CD4-positive, CD25-positive, alpha-beta regulatory T cell (primary cell): ENCODE measurements around the gene BCOR. TPM values are rescaled to one million over a fixed set of nuclear protein-coding genes. Genes with fewer than 3 reads are reported as not detected.

Experiments
- ATAC-seq, 2 donors: fragments of 150-1000 bp; cut with Tn5 transposase; one replicate each; pipeline ENCODE4 v1.10.0; 2021; ENCODE audit warnings: low read depth in 2 of 2, moderate number of reproducible peaks in 2 of 2, moderate library complexity in 1 of 2
- DNase-seq, 3 donors: peaks; one replicate each; pipeline versions ENCODE4 v3.0.0 to v3.0.0-alpha.2; 2012 to 2022; ENCODE audit warnings: mixed read lengths in 1 of 3
- H3K27ac ChIP-seq: one replicate; pipeline ENCODE4 v1.7.0; 2013; ENCODE audit warnings: mild to moderate bottlenecking, low read length; ENCODE audit not compliant: insufficient read depth, poor library complexity, severe bottlenecking
- H3K27me3 ChIP-seq: one replicate; pipeline ENCODE4 v1.7.0; 2013; ENCODE audit warnings: low read length; ENCODE audit not compliant: control insufficient read depth, insufficient read depth
- H3K36me3 ChIP-seq: one replicate; pipeline ENCODE4 v1.7.0; 2013; ENCODE audit warnings: mild to moderate bottlenecking, low read length, moderate library complexity; ENCODE audit not compliant: control insufficient read depth, insufficient read depth
- H3K4me1 ChIP-seq: 2 replicates; pipeline ENCODE4 v1.7.0; 2013; ENCODE audit warnings: mild to moderate bottlenecking, low read length; ENCODE audit not compliant: insufficient read depth, control insufficient read depth, poor library complexity, severe bottlenecking
- H3K4me3 ChIP-seq: one replicate; pipeline ENCODE4 v1.7.0; 2013; ENCODE audit warnings: low read depth, mild to moderate bottlenecking, low read length, moderate library complexity
- H3K9me3 ChIP-seq, 2 experiments: 1 replicate in 1 of 2; 2 replicates in 1 of 2; pipeline ENCODE4 v1.7.0; 2013; ENCODE audit warnings: low read length in 2 of 2, mild to moderate bottlenecking in 1 of 2, moderate library complexity in 1 of 2; ENCODE audit not compliant: control insufficient read depth in 2 of 2
- H3K27ac Mint-ChIP-seq, 3 donors: one replicate each; pipeline ENCODE4 v1.8.0; 2020 to 2022; ENCODE audit warnings: mild to moderate bottlenecking in 3 of 3, mixed read lengths in 3 of 3, moderate library complexity in 2 of 3
- H3K27me3 Mint-ChIP-seq: one replicate; pipeline ENCODE4 v1.8.0; 2022; ENCODE audit warnings: mild to moderate bottlenecking, mixed read lengths
- H3K36me3 Mint-ChIP-seq: one replicate; pipeline ENCODE4 v1.8.0; 2020; ENCODE audit warnings: mixed read lengths
- H3K4me1 Mint-ChIP-seq, 4 donors: one replicate each; pipeline ENCODE4 v1.8.0; 2020 to 2022; ENCODE audit warnings: mixed read lengths in 4 of 4, mild to moderate bottlenecking in 1 of 4
- H3K4me3 Mint-ChIP-seq, 4 donors: one replicate each; pipeline ENCODE4 v1.8.0; 2020 to 2022; ENCODE audit warnings: mild to moderate bottlenecking in 4 of 4, mixed read lengths in 4 of 4, moderate library complexity in 3 of 4
- H3K9me3 Mint-ChIP-seq, 7 donors: one replicate each; pipeline ENCODE4 v1.8.0; 2020 to 2022; ENCODE audit warnings: mixed read lengths in 7 of 7, mild to moderate bottlenecking in 3 of 7, moderate library complexity in 2 of 7
- polyA plus RNA-seq, 4 donors: library from polyadenylated mRNA; unstranded; fragments of 300-500 nt; fragmentation: Illumina TruSeq; gene quantifications; one replicate each; pipeline ENCODE4 v1.2.3, GENCODE V29; 2021
- total RNA-seq: library from RNA; stranded (reverse); gene quantifications from one replicate; pipeline ENCODE4 v1.2.3, GENCODE V29; 2022

The BCOR gene
- total and polyA plus RNA-seq, 5 donors from 2014 or later: 2.5 to 38.0 (median 3.8) TPM

- Mint-ChIP-seq H3K4me1 (peaks cover 0 to 42% (median 17%) of the 10 kb centered on the region in 4 donors), H3K36me3 (no peaks in the 10 kb centered on the region), H3K9me3 (peaks cover 0 to 1% (median 0%) of the 10 kb centered on the region in 7 donors), H3K27me3 (no peaks in the 10 kb centered on the region), H3K27ac (peak overlapping the region in 2 of 3 donors; percentile 17 to 41), H3K4me3 (peak overlapping the region in 2 of 4 donors; percentile 22 to 26)
- Histone ChIP-seq H3K36me3 (peaks cover 16% of the 10 kb centered on the region), H3K9me3 (no peaks in the 10 kb centered on the region), H3K27ac (no peak overlapping the region), H3K4me1 (peaks cover 11% of the 10 kb centered on the region), H3K4me3 (no peak overlapping the region), H3K27me3 (no peaks in the 10 kb centered on the region)
- ATAC-seq (no peak), DNase-seq (no peak)
These were observed 19.1 kb downstream of the BCOR start for GRCh38 chrX:40078489-40079227.

DNA sequence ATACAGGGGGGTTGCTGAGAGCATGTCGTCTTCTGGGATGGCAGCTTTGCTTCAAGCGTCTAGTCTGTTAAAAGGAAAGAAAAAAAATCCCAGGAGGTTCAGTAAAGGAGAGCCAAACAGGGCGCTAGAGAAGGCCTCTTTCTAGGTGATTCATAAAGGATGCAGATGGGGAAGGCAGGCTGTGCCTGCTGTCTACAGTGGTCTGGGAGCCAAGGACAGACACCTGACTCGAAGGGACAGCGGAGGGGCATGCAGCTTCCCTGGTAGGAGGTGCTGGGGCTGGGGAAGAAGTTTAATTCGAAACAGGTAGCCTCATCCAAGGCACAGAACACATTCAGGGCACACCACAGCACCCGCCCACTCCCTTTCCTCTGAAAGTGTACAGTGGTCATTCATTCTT lies 19.9 kb downstream of the BCOR start:
- peaks cover 0 to 1% (median 0%) of the 10 kb centered on the region in 7 donors for H3K9me3 Mint-ChIP-seq
- H3K27ac Mint-ChIP-seq: peak overlapping the region in 1 of 3 donors; percentile 51
- no peak overlapping the region for H3K27ac ChIP-seq
- H3K4me3 Mint-ChIP-seq: peak overlapping the region in 1 of 4 donors; percentile 22
- no peak overlapping the region for H3K4me3 ChIP-seq
- ATAC-seq (no peak), DNase-seq (no peak)
- peaks cover 3% of the 10 kb centered on the region for H3K36me3 Mint-ChIP-seq
- H3K4me1 ChIP-seq: peaks cover 4% of the 10 kb centered on the region
- peaks cover 24% of the 10 kb centered on the region for H3K36me3 ChIP-seq
- no peaks in the 10 kb centered on the region for H3K27me3 ChIP-seq
- peaks cover 0 to 44% (median 17%) of the 10 kb centered on the region in 4 donors for H3K4me1 Mint-ChIP-seq
- H3K9me3 ChIP-seq: no peaks in the 10 kb centered on the region
- H3K27me3 Mint-ChIP-seq: no peaks in the 10 kb centered on the region

DNA sequence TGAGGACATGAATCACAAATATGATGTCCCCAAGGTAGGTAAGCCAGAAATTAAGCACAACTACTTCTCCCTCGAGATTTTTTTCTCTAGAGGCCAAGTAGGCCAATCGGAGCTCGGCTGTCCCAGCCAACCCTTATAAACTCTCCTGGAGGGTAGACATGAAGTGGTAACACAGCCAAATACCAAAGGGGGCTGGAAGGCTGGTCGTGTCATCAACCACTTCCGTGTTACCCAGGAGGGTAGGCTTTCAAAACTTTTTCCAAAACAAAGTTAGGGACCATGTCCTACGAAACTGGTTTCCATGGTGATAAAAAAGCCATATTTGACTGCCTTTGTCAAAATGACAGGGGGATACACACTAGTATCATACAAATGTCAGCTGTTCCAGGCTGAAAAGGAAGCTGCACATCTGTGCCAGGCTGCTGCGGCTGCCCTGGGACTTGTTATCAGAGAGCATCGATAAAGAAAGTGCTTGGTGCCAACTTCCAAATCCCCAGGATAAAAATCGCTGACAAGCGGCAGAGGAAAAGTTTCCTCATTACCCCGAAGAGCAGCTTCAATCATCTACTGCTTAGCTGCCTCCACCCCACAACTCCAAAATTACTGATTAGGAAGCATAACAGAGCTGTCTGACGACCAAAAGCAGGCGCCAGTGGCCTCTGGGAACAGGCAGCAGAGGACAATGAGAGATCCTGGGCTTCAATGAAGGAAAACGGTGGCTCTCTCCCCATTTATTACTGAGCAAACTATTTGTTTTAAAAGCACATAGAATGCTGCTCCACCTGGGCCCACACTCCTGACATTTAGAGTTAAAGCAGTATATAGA lies 20.8 kb downstream of the BCOR start:
- Mint-ChIP-seq H3K9me3 (peaks cover 0 to 1% (median 0%) of the 10 kb centered on the region in 7 donors), H3K27me3 (no peaks in the 10 kb centered on the region), H3K4me1 (peaks cover 0 to 41% (median 17%) of the 10 kb centered on the region in 4 donors), H3K27ac (no peak overlapping the region), H3K4me3 (no peak overlapping the region), H3K36me3 (peaks cover 4% of the 10 kb centered on the region)
- no peak for DNase-seq
- Histone ChIP-seq H3K36me3 (peaks cover 32% of the 10 kb centered on the region), H3K4me1 (no peaks in the 10 kb centered on the region), H3K27ac (no peak overlapping the region), H3K27me3 (no peaks in the 10 kb centered on the region), H3K9me3 (no peaks in the 10 kb centered on the region), H3K4me3 (no peak overlapping the region)
- no peak for ATAC-seq

DNA sequence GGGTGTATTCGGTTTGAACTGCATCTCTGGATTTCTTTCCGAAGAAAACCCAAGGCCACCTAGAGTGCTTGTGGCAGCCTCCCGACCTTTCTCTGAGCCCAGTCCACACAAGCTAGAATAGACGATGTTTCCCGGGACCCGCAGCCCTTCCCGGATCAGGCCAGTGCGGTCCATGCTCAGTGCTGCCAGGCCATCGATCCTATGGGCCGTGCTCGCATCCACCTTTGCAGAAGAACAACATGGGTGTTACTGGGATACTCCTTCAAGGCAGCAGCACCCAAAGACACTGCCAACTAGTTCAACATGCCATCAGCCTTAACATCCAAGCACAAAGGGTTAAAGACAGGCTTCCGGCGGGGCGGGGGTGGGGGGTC lies 22.8 kb downstream of the BCOR start:
- Histone ChIP-seq H3K27me3 (no peaks in the 10 kb centered on the region), H3K9me3 (no peaks in the 10 kb centered on the region), H3K36me3 (peaks cover 44% of the 10 kb centered on the region), H3K4me1 (no peaks in the 10 kb centered on the region), H3K4me3 (no peak overlapping the region), H3K27ac (no peak overlapping the region)
- no peak for DNase-seq
- no peak for ATAC-seq
- Mint-ChIP-seq H3K27me3 (no peaks in the 10 kb centered on the region), H3K4me1 (peaks cover 4 to 29% (median 9%) of the 10 kb centered on the region in 4 donors), H3K9me3 (peaks cover 0 to 1% (median 0%) of the 10 kb centered on the region in 7 donors), H3K4me3 (no peak overlapping the region), H3K27ac (no peak overlapping the region), H3K36me3 (peaks cover 4% of the 10 kb centered on the region)

- Histone ChIP-seq H3K9me3 (no peaks in the 10 kb centered on the region), H3K27me3 (no peaks in the 10 kb centered on the region), H3K36me3 (peaks cover 49% of the 10 kb centered on the region), H3K27ac (no peak overlapping the region), H3K4me3 (no peak overlapping the region), H3K4me1 (no peaks in the 10 kb centered on the region)
- Mint-ChIP-seq H3K27me3 (no peaks in the 10 kb centered on the region), H3K9me3 (peaks cover 0 to 1% (median 0%) of the 10 kb centered on the region in 7 donors), H3K27ac (no peak overlapping the region), H3K4me3 (no peak overlapping the region), H3K36me3 (peaks cover 4% of the 10 kb centered on the region), H3K4me1 (peaks cover 4 to 25% (median 8%) of the 10 kb centered on the region in 4 donors)
- no peak for ATAC-seq
- DNase-seq: no peak
These were observed 23.4 kb downstream of the BCOR start for GRCh38 chrX:40074080-40074958.

GRCh38 chrX:40073439-40074054 lies 24.2 kb downstream of the BCOR start:
- ATAC-seq (no peak), DNase-seq (no peak)
- peaks cover 0 to 1% (median 0%) of the 10 kb centered on the region in 7 donors for H3K9me3 Mint-ChIP-seq
- Histone ChIP-seq H3K27me3 (no peaks in the 10 kb centered on the region), H3K36me3 (peaks cover 50% of the 10 kb centered on the region), H3K9me3 (no peaks in the 10 kb centered on the region), H3K4me3 (no peak overlapping the region), H3K4me1 (no peaks in the 10 kb centered on the region), H3K27ac (no peak overlapping the region)
- no peak overlapping the region for H3K4me3 Mint-ChIP-seq
- H3K36me3 Mint-ChIP-seq: peaks cover 4% of the 10 kb centered on the region
- H3K27ac Mint-ChIP-seq: no peak overlapping the region
- peaks cover 4 to 20% (median 11%) of the 10 kb centered on the region in 4 donors for H3K4me1 Mint-ChIP-seq
- no peaks in the 10 kb centered on the region for H3K27me3 Mint-ChIP-seq

GRCh38 chrX:40072246-40072645 lies 25.5 kb downstream of the BCOR start:
- H3K36me3 Mint-ChIP-seq: peaks cover 12% of the 10 kb centered on the region
- H3K4me1 ChIP-seq: peaks cover 11% of the 10 kb centered on the region
- no peak overlapping the region for H3K27ac ChIP-seq
- peaks cover 50% of the 10 kb centered on the region for H3K36me3 ChIP-seq
- DNase-seq: no peak
- no peak overlapping the region for H3K4me3 ChIP-seq
- no peaks in the 10 kb centered on the region for H3K27me3 Mint-ChIP-seq
- no peak for ATAC-seq
- no peak overlapping the region for H3K4me3 Mint-ChIP-seq
- no peaks in the 10 kb centered on the region for H3K9me3 ChIP-seq
- peaks cover 0 to 1% (median 0%) of the 10 kb centered on the region in 7 donors for H3K9me3 Mint-ChIP-seq
- no peaks in the 10 kb centered on the region for H3K27me3 ChIP-seq
- peaks cover 4 to 31% (median 19%) of the 10 kb centered on the region in 4 donors for H3K4me1 Mint-ChIP-seq
- no peak overlapping the region for H3K27ac Mint-ChIP-seq
